ENCODE data around the gene BLOC1S3.

BLOC1S3 gene

GRCh38 chr19:45161738-45162607 is 16.6 kb upstream of the BLOC1S3 start:
- no peak for DNase-seq (ENCODE audit: low read depth)

GRCh38 chr19:45162608-45163143 is 15.9 kb upstream of the BLOC1S3 start:
- DNase-seq (ENCODE audit: low read depth) = no peak

GRCh38 chr19:45163156-45163555 is 15.4 kb upstream of the BLOC1S3 start:
- DNase-seq (ENCODE audit: low read depth) = no peak

GRCh38 chr19:45163751-45164460 is 14.7 kb upstream of the BLOC1S3 start:
- no peak for DNase-seq (ENCODE audit: low read depth)

GRCh38 chr19:45164577-45165335 is 13.8 kb upstream of the BLOC1S3 start:
- no peak for DNase-seq (ENCODE audit: low read depth)

- DNase-seq (ENCODE audit: low read depth) = no peak
Measured at GRCh38 chr19:45166723-45167252, 11.8 kb upstream of the BLOC1S3 start.

GRCh38 chr19:45168767-45169351 is 9.7 kb upstream of the BLOC1S3 start:
- DNase-seq (ENCODE audit: low read depth) = no peak

GRCh38 chr19:45169602-45170001 is 9.0 kb upstream of the BLOC1S3 start:
- DNase-seq (ENCODE audit: low read depth) = no peak

GRCh38 chr19:45170146-45171106 is 8.2 kb upstream of the BLOC1S3 start:
- no peak for DNase-seq (ENCODE audit: low read depth)

- DNase-seq (ENCODE audit: low read depth) = no peak
Measured at GRCh38 chr19:45171211-45171623, 7.4 kb upstream of the BLOC1S3 start.

GRCh38 chr19:45172173-45172572 is 6.4 kb upstream of the BLOC1S3 start:
- DNase-seq (ENCODE audit: low read depth) = no peak

- DNase-seq (ENCODE audit: low read depth) = no peak
Measured at GRCh38 chr19:45172611-45173208, 5.9 kb upstream of the BLOC1S3 start.

GRCh38 chr19:45173816-45174215 is 4.8 kb upstream of the BLOC1S3 start:
- no peak for DNase-seq (ENCODE audit: low read depth)

- no peak for DNase-seq (ENCODE audit: low read depth)
Measured at GRCh38 chr19:45175515-45176345, 2.9 kb upstream of the BLOC1S3 start.

- no peak for DNase-seq (ENCODE audit: low read depth)
Measured at GRCh38 chr19:45177817-45178261, 745 bp upstream of the BLOC1S3 start, which contains the start of gene TRAPPC6A. Gene TRAPPC6A, minus strand, starts transcription at chr19:45178237. Its CDS starts 19 bp downstream, at chr19:45178218.

GRCh38 chr19:45179072-45179891 is 698 bp downstream of the BLOC1S3 start:
- DNase-seq (ENCODE audit: low read depth) = no peak

GRCh38 chr19:45179892-45180370 is 1.3 kb downstream of the BLOC1S3 start:
- DNase-seq (ENCODE audit: low read depth) = no peak

- no peak for DNase-seq (ENCODE audit: low read depth)
Measured at GRCh38 chr19:45180936-45181335, 2.4 kb downstream of the BLOC1S3 start.
